ENCODE results near the gene DLG2.

DNA sequence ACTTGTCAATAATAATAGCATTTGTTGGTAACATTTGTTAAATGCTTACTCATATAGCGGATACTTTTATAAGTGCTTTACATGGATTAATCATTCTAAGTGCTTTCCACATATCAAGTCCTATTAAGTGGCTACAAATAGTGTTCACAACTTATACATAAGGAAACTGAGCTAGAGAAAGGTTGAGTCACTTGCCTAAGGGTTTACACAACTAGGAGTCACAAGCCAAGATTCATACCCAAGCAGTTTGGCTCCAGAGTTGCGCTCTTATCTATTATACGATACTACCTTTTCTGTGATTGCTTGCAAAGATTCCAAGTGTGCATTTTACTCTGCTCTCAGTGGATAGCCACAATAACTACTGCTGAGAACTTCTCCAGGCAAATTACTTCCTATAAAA lies 2125.1 kb downstream of the DLG2 start:
- TF ChIP-seq, protein P1, sequence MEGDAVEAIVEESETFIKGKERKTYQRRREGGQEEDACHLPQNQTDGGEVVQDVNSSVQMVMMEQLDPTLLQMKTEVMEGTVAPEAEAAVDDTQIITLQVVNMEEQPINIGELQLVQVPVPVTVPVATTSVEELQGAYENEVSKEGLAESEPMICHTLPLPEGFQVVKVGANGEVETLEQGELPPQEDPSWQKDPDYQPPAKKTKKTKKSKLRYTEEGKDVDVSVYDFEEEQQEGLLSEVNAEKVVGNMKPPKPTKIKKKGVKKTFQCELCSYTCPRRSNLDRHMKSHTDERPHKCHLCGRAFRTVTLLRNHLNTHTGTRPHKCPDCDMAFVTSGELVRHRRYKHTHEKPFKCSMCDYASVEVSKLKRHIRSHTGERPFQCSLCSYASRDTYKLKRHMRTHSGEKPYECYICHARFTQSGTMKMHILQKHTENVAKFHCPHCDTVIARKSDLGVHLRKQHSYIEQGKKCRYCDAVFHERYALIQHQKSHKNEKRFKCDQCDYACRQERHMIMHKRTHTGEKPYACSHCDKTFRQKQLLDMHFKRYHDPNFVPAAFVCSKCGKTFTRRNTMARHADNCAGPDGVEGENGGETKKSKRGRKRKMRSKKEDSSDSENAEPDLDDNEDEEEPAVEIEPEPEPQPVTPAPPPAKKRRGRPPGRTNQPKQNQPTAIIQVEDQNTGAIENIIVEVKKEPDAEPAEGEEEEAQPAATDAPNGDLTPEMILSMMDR (IDR thresholded peaks at IDR 0.05; ENCODE audit: control extremely low read depth in 1 of 3, insufficient read depth in 1 of 3, low read depth in 1 of 3, low read length in 3 of 3): no peak
- no peak for TF ChIP-seq ZNF274 (IDR thresholded peaks at IDR 0.05; ENCODE audit: borderline replicate concordance, extremely low read depth, low read length)
- TF ChIP-seq SIN3A (conservative IDR thresholded peaks at IDR 0.05 in 1 of 2, IDR thresholded peaks at IDR 0.05 in 1 of 2; ENCODE audit: low read depth in 1 of 2, low read length in 2 of 2): no peak
- TF ChIP-seq POLR2AphosphoS5 (IDR thresholded peaks at IDR 0.05; ENCODE audit: low read depth, low read length): no peak
- no peak for TF ChIP-seq SP2 (IDR thresholded peaks at IDR 0.05; ENCODE audit: low read length)
- TF ChIP-seq SIX5 (IDR thresholded peaks at IDR 0.05; ENCODE audit: low read depth, low read length): no peak
- TF ChIP-seq CHD2 (IDR thresholded peaks at IDR 0.05; ENCODE audit: low read length): no peak
- no peak for TF ChIP-seq EP300 (IDR thresholded peaks at IDR 0.05; ENCODE audit: borderline replicate concordance in 1 of 2, low read depth in 2 of 2, low read length in 2 of 2)
- no peak for TF ChIP-seq PHF8 (conservative IDR thresholded peaks at IDR 0.05; ENCODE audit: low read depth, low read length)
- no peak for TF ChIP-seq SP1 (IDR thresholded peaks at IDR 0.05; ENCODE audit: low read depth, low read length)
- no peak for TF ChIP-seq TAF1 (IDR thresholded peaks at IDR 0.05; ENCODE audit: low read depth, low read length)
